HG02678 (cell line): ENCODE measurements around the gene ASTN2.

Experiments
- ATAC-seq: cut with Tn5 transposase; IDR thresholded peaks from one replicate; pipeline ENCODE4 v1.9.1; 2021; ENCODE audit warnings: mild to moderate bottlenecking, moderate library complexity; ENCODE audit not compliant: unreplicated experiment

The ASTN2 gene

DNA sequence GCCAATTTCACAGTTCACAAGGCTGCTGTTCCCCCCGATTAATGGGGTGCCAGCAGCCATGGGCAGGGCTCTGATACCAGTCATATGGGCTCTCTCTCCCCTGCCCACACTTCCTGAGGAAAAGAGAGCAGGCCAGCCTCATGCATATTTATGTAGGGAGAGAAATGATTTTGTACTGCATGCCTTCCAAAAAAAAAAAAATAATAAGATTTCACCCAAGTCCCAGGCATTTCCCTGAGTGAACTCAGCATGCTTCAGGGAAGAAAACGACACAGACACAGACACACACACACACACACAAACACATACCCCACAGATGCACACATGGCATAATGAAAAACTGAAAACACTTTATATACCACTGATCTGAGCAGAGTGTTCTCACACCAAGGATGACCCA is 232.8 kb downstream of the ASTN2 start:
- ATAC-seq: no peak

DNA sequence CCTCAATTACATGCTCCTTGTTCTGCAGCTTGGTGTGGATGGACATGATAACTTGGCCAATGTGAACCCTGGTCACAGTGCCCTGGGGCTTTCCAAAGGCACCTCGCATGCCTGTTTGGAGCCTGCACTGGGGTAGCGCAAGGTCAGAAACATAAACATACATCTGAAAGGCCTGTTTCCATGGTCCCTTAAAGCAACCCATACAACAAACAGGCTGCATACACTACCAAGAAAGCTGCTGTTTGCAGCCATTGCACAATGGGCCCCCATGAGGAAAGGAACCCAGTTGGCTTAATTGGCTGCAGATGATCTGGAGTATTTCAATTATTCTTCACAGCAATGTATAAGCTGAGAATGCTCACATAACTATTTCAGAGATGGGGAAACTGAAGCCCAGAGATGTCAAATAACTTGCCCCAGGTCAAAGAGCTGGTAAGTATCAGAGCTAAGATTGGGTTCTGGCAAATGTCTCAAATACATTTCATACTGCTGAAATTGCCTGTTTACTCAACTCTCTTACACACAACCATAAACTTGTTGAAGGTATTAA is 233.9 kb downstream of the ASTN2 start:
- ATAC-seq: no peak

DNA sequence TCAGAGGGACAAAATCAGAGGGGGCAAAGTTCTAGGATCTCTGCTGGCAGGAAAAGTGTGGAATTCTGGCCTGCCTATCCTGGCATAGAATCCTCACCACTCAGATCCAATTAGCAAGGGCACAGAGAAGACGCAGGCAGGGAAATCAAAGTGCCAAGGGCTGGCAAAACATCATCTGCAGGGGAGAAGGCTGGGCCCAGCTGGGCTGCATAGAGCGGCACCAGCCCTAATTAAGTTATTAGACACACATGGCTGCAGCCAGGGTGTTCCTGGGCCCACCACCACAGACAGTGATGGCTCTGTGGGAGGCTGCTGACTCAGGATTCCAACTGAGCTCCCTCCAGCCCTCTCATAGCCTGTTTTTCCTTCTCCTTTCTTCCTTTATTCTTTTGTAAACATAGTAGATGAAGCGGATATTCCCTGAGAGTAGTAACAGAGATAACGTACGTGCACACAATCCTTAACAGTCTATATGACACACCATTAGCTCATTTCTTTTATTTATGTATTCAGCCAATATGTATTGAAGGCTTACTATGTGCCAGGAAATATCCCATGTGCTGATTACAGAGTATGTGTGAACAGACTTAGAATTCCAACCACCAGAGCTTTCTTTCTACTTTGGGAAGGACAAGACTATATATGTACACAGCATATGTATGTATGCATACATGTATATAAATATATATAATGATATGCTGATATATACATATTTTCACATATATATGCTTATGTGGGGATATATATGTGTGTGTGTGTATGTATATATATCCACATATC is 236.1 kb downstream of the ASTN2 start:
- no peak for ATAC-seq

DNA sequence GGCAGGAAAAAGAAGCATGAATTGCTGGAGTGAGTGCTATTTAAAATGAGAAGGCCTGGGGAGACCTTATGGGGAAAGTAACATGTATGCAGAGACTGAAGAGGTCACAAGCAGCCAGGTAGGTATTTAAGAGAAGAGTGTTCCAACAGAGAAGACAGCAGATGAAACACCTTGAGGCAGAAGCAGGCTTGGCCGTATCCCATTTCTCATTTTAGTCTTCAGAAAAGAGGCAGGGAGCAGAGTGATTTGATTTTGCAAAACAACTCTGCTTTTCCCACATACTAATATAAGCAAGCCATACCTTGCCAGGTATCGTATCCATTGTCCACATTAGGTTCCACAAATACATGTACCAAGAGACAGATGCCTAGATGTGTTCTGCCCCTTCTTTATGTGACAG is 244.3 kb downstream of the ASTN2 start:
- ATAC-seq: no peak

DNA sequence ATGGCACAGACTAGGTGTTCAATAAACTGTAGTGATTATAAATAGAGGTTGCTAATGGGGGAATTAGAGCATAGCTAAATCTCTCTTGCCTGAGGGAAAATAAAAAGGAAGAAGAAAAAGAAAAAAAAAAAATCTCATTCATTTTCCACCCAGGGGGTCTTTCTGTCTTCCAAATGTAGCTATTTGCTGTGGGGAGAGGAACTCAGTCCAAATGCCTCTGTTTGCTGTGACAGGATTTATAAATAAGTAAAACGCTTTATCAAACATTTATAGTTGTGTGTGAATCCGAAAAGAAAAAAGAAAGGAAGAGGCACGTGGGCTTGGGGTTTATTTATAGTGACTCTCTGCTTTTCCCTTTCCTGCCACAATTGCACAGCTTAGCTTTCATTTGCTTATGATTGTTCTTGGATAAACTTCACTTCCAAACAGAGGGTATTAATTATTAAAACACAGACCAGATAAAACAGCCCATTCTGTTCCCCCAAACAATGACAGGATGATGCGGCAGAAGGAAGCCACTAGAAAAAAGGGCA is 245.7 kb downstream of the ASTN2 start:
- ATAC-seq: no peak

DNA sequence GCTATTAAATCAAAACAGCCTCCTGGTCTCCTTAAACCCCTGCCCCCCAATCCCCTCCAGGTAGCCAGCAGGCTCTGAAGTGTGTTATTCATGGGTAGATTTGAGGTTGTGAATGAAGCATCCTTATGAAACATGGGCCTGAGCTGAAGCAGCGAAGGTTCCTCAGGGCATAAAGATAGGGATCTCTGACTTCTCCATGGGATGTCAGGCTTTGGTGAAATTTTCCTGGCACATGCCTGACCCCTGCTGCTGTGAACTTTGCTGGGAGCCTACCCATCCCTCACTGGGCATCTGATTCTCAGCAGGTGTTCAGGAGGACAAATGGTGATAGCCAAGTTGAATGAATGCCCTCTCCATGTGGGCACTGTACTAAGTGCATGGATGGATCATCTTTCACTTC is 250.3 kb downstream of the ASTN2 start:
- ATAC-seq: no peak

DNA sequence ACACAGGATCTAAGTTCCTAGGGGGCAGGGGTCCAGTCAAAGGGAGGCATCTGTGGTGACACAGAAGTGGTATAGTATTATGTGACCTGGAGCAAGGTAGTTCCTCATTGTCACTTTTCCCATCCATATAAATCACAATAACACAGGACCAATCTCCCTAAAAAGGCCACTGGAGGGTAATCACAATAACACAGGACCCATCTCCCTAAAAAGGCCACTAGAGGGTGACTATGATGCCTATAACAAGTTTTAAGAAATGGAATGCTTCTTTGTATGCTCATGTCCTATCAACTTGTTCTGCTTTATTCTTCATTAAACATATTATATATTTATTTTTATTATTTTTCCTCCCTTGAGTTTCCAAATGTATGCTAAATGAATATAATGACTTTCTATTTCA is 254.6 kb downstream of the ASTN2 start:
- ATAC-seq: no peak

DNA sequence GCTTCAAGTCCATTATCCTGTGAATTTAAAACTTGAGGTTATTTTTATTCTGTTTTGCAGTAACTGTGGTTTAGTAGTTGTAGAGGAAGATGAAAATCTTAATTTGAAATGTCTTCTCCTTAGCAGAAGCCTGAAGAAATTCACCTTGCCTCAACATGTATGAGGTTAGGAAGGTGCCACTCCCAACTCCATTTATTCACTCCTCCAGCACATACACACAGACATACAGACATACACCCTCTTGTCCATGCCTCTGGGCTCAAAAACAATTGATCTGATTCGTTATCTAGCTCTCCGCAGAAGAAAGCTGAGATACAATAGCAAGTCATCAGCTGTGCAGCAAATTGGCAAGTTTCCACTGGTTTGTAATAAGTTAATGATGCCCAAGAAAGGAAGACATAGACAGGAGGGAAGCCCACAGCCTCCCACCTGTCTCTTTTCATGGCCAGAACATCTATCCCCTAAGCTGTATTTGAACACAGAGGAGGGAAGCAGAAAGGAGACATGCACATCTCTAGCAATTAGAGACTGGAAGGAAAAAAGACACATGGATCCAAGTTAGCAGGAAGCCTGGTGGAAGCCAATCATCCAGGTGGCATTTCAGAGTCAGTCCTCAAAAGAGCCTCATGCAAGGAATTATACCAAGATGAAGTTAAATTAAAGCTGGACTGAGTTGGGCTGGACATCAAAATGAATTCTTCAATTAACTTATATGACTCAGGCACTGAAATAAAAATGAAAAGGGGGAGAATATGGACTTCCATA is 257.9 kb downstream of the ASTN2 start:
- ATAC-seq: no peak

DNA sequence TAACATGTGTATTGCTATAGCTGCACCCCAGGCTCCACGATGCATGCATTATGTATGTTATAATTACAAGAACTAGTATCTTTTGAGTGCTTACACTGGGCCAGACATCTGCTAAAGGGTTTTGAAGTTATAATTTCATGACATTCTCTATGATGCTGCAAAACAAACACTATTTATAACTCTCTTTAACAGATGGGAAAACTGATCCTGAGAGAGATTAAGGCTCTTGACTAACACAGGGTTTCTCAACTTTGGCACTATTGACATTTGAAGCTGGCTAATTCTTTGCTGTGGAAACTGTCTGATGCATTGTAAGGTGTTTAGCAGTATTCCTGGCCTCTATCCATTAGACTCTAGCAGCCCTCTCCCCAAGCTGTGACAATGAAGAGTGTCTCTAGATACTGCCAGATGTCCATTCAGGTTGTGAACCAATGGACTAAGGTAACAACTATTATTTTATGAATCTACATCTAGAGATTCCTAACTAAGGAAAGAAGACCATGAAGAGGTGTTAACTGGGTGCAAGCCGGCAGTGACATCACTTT is 258.6 kb downstream of the ASTN2 start:
- ATAC-seq: no peak

DNA sequence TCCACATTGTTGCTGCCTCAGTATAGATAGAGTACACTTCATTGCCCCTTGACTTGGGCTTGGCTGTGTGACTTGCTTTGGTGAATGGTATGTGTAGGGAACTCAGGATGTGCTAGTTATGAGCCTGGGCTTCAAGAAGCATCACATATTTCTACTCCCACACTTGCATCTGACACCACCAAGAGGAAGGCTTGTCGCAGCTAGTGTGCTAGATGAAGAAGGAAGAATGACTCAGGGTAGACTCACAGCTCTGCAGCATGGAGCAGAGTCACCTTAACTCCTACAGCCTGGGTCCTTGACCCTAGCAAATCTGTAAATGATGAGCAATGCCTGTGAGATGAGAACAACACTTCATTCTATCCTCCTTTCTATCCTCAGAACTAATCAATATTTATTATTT is 261.8 kb downstream of the ASTN2 start:
- ATAC-seq: no peak

DNA sequence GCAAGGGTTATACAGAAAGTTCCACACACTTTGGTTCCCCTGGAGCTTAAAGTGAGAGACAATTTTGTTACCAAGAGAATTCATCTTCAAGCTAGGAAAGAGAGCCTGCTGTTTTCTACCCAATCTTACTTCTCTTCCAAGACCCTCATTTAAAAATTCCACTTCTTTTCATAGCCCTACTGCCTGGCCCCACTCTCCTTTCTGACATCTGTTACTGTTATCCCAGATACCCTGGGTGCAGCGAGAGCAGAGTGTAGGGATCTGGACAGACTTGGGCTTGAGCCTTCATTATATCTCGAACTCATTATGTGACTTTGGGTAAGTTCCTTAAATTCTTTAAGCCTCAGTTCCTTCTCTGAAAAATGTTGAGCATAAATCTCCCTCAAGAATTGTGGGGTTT is 263.1 kb downstream of the ASTN2 start:
- ATAC-seq: no peak

DNA sequence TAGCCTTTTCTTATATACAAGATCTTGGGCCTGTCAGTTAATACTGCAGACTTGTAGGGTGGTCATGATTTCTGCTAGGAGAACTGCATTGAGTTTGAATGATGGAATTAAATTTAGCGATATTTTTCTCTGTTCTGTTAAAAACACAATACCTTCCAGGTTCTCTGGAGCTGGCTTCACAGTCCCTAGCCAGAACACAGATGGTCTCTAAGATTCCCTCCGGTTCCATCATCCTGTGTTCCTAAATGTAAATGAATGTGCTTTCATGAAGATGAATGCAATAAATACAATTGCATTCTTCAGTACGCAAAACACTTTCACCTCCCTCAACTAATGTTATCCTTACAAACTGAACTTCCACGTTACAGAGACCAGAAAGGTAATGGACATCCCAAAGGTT is 264.9 kb downstream of the ASTN2 start:
- ATAC-seq: no peak

DNA sequence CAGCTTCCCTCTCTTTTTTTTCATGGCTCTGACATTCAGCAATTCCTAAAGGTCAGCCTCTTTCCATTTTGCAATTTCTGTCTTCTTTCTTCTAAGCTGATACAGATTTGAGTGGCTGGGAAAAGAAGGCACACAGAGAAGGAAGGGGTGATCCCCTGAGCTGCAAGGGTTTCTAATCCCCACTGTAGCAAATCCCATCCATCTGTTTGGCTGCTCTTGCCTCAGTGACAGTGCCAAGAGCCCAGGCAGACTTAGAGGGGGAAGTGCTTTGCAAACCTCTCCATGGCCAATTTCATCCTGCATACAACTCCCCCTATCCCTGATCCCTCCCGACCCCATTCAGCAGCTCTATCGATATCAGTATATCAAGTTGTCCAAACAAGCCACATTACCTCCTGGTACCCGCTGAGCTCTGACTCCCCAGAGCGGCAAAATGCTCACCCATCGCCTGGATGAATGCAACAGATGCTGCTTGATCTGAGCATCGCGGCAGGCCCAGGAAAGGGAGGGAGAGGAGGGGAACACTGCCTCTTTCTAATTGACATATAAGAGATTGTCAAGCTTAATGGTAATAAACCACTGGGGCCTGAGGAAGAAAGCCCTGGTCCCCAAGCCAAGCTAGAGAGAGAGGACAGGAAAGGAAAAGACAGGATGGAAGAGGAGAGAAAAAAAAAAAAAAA is 268.9 kb downstream of the ASTN2 start:
- ATAC-seq: no peak

DNA sequence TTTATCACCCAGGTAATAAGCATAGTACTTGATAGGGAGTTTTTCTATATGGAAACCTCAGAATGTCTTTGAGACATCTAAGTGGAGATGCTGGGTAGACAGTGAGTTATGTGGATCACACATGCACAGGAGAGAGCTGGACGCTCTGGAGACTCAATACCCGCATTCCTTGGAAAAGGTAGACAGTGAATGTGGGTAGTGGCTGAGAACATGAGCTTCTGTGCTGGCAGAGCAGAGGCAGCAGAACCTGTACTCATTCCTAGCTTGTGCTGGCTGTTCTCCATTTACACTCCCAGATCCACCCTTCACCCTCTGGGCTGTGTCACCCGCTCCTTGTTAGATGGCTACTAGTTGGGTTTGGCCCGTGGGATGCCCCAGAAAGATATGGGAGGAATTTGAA is 269.8 kb downstream of the ASTN2 start:
- ATAC-seq: no peak

DNA sequence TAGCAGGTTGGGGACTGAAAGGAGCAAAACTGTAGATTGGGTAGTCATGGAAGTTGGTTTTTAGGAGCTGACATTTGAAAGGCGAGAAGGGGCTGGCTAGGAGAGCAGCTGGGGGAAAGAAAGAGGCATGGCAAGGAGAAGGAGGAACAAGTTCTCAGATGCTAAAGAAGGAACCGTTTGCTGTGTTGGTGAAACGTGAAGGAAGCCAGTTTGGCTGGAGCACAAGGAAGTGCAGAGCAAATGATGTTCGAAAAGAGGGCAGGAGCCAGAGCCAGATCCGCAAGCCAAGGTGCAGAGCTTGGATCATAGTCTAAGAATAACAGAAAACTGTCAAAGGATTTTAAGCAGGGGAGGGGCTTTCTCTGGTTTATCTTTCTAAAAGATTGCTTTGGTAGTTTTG is 276.6 kb downstream of the ASTN2 start:
- ATAC-seq: no peak

DNA sequence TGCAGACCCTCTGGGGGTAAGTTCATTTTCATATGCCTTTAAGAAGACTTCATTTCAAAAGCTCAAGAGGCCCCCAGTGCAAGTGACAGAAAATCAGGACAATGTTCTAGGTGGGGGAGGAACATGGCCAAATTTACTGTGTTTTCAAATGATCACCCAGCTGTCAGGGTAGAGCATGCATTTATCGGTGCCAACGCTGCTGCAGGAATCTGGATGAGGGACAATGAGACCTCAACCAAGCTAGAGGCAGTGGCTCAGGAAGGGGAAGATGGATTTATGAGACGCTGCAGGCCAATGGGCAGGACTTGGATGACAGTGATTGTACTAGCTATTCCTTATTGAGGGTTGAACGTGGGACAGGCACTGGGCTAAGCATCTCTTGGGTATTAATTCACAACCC is 278.4 kb downstream of the ASTN2 start:
- no peak for ATAC-seq

DNA sequence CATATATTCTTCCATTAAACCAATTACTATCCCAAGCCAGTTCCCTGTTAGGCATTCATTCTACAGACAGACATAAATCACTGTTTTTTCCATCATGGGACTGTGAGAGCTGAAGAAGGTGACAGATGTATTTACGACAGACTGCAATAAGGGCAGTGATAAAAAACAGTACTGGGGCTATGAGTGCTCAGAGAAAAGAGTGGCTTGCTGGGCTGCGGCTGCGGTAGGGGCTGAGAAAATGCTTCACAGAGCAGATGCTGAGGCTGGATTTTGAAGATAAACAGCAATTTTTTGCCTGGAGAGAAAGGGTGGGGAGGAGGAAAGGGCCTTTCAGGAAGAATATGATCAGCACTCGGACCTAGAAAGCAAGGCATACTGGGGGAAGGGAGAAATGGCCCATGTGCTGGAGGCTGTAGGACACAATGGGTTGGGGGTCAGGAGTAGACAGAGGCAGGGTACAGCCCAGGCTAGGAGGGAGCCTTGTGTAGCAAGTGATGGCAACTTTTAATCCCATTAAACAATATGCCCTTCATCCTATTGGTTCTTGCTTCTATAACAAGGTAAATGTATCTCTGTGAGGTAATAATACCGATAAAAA is 279.3 kb downstream of the ASTN2 start:
- no peak for ATAC-seq

DNA sequence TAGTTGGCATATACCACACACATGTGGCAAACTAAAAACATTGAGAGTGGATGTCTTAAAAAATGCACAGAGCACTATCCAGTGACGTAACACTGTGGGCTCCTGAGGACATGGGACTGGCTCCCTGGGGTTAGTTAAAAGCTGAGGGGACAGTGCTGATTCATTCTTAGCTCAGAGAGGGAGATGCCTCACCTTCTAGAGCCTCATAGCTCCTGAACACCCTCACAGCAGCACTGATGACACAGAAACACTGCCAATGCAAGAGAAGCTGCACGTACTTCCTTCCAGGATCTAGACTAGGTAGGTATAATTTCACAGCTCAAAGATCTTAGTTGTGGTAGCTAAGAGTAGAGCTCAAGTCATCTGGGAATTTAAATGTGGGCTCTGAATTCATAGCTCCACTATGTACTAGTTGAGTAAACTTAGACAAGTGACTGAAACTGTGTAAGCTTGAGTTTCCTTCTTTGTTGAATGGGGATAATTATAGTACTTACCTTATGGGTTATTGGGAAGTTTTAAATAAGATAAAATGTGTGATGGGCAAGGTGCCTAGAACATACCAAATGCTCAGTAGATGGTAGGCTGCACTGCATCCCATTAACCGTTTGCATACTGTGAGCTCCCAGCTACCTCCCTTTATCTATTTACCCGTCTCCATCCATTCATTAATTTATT is 279.9 kb downstream of the ASTN2 start:
- ATAC-seq: no peak

DNA sequence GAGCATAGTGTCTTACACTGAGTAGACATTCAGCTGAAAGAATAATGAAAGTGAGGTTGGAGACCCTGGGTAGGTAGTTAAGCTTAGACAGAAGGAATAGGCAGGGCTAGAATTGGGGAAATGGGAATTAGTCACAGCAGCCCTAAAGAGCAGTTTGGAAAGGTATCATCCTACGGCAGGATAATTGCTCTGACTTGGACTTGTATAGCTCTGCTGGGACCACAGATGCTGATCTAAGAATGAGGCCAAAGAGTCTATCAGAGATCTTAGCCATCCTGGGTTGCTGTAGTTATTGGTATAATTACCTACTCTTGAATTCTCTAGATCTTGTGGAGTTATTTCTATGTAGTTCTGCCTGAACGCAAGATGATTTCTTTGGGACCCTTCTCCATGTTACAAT is 288.0 kb downstream of the ASTN2 start:
- no peak for ATAC-seq

DNA sequence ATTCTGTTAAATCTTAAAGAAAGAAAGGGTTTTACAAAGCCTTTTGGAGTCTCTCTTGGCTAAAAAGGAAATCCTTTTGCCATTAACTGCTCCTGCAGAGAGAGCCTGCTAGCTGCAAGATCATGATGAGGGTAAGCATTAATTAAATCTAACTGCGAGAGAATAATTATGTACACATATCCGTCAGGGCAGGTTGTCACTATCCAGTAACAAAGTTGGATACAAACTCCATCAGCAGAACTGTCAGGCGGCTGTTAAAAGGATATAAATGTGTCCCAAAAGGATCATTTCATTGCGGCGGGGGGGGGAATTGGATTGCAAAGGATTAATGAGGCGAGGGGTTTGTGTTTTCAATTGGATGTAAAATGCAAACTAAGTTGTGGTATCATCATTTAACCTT is 289.3 kb downstream of the ASTN2 start:
- ATAC-seq: no peak
